Peyer's patch (tissue), 4 donors: ENCODE measurements around the gene RNASEH2B.

Experiments
- POLR2A ChIP-seq, 2 donors: fragments of 450-650 bp; IDR thresholded peaks; one replicate each; pipeline ENCODE4 v1.5.1; 2017; ENCODE audit warnings: antibody characterized with exemption in 2 of 2, mild to moderate bottlenecking in 2 of 2, moderate library complexity in 2 of 2
- TF ChIP-seq, protein P1 (sequence below), 6 experiments: fragments of 450-650 bp in 4 of 6; fragments of 200-600 bp in 2 of 6; sonication (generic) in 1 of 6; IDR thresholded peaks; one replicate each; pipeline ENCODE4 v1.5.1; 2017 to 2019; ENCODE audit warnings: antibody characterized with exemption in 6 of 6, mild to moderate bottlenecking in 3 of 6, moderate library complexity in 1 of 6

DNA sequence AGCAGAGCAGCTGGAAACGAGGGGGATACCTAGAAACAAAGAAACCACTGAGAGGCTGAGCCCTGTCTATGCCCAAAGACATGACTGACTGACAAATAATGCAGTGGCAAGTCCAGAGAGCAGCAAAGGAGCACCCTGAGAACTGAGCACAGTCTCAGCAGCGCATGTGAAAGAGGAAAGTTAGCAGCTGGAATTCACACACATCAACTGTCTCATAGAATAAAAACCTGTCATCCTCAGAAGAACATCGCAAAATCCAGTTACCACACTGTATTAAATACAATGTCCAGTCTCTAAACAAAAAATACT lies 42.0 kb upstream of the RNASEH2B start:
- TF ChIP-seq, protein P1, sequence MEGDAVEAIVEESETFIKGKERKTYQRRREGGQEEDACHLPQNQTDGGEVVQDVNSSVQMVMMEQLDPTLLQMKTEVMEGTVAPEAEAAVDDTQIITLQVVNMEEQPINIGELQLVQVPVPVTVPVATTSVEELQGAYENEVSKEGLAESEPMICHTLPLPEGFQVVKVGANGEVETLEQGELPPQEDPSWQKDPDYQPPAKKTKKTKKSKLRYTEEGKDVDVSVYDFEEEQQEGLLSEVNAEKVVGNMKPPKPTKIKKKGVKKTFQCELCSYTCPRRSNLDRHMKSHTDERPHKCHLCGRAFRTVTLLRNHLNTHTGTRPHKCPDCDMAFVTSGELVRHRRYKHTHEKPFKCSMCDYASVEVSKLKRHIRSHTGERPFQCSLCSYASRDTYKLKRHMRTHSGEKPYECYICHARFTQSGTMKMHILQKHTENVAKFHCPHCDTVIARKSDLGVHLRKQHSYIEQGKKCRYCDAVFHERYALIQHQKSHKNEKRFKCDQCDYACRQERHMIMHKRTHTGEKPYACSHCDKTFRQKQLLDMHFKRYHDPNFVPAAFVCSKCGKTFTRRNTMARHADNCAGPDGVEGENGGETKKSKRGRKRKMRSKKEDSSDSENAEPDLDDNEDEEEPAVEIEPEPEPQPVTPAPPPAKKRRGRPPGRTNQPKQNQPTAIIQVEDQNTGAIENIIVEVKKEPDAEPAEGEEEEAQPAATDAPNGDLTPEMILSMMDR (IDR thresholded peaks at IDR 0.05) = no peak
- no peak for TF ChIP-seq POLR2A (IDR thresholded peaks at IDR 0.05)
